Stimulated activated CD4-positive, alpha-beta T cell treated with anti-CD3 and anti-CD28 coated beads, Interleukin-1b, Interleukin-23, amount 100 ng/mL, for 48 hours (primary cell): ENCODE results near the gene TSPEAR.

Source experiments
- DNase-seq: peaks from one replicate; pipeline ENCODE4 v3.0.0-alpha.2; 2020

Gene TSPEAR

DNA sequence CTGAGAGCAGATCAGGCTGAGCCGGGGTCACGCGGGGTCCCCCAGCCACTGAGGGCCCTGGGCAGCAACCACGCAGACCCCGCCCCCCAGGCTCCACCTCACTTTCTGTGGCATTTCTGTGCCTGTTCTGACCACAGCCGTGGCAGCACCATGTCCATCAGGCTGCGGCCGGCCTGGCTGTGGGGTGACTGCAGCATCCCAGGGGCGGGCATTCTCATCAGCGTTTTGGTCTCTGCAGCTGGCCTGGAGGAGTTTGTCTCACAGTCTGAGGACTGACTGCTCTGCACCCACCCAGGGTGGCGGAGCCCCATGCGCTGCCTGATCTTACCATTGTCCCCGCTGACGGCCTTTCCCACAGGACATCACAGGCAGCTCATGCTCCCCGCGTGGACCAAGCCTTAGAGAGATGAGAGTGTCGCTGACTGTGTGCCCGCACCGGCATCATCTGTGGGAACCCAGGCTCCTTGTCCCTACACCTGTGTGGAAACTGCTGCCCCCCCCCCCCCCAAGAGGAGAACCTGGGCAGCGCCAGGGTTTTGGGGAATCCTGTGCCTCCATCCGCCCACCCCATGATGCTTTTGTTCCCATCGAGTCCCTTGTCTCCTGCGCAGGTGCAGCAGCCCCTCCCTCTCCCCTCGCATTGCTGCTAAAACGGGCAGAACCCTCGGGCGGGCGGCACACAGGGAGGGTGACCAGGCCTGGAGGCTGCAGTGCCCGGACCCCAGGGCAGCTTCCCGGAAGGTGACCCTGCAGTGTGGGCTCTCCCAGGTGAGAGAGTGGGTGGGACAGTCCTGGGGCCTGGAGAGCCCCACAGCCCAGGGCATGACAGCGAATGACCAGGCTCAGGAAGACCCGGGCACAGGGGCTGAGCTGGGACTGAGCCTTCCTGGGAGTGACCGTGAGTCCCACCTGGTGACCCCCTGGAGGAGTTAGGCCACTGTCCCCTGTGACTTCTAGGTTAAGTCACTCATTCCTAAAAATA is 173.2 kb downstream of the TSPEAR start:
- no peak for DNase-seq

DNA sequence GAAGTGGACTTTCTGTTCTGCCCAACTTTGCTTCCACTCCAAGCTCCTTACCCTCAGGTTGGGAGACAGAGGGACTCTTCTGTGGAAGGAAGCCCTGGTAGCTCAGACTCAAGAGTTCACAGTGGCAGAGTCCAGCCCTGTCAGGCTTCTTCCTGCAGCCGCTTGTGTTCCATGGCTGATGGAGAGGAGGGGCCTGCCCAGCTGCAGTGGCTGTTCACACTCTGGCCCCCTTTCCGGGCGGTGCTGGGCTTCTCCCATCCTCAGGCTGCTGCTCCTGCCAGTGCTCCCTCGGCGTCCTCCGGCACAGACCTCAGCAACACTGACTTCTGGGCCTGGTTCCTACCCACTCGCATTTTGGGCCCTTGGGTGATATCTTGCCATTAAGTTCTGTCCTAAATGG is 175.4 kb downstream of the TSPEAR start:
- DNase-seq, result no peak

GRCh38 chr21:44534688-44535087 is 176.7 kb downstream of the TSPEAR start:
- no peak for DNase-seq

DNA sequence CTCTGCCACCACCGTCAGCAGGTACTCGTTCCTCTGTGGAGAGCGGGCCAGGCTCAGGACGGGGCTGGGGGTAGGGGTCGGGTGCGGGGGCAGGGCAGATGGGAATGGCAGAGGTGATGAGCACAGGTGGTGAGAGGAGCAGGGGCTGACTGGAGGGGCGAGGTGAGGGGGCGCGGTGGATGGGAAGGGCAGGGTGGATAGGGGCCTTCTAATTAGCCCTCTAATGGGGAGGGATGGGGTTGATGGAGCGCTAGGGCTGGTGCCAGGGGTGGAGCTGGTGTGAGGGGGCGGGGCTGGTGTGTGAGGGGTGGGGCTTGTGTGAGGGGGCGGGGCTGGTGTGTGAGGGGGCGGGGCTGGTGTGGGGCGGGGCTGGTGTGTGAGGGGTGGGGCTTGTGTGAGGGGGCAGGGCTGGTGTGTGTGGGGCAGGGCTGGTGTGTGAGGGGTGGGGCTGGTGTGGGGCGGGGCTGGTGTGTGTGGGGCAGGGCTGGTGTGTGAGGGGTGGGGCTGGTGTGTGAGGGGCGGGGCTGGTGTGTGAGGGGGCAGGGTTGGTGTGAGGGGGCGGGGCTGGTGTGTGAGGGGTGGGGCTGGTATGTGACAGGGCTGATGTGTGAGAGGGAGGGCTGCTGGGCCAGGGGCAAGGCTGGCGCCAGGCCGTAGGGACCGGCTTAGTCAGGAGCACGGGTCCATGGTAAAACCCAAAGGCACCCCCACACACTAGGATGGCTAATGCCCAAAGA is 177.3 kb downstream of the TSPEAR start:
- DNase-seq, result no peak

- no peak for DNase-seq
Measured at GRCh38 chr21:44533121-44533890, 178.1 kb downstream of the TSPEAR start.

DNA sequence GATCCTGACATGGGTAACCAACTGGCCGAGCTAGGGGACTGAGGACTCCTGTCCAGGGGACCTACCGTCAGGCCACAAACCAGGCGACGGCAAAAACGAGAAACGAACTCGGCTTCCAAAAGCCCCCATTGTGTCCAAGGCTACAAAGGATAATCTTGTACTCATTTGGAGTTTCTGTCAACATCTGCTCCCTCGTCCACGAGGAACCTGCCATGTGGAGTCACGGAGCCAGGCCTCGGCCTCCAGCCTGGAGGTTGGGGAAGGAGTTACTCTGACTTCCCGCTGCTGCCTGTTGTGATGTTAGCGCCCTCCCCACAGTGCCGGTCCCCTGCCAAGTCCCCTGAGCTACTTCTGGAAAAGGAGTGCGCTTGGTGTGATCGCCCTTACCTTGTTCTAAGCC is 178.7 kb downstream of the TSPEAR start:
- no peak for DNase-seq

DNA sequence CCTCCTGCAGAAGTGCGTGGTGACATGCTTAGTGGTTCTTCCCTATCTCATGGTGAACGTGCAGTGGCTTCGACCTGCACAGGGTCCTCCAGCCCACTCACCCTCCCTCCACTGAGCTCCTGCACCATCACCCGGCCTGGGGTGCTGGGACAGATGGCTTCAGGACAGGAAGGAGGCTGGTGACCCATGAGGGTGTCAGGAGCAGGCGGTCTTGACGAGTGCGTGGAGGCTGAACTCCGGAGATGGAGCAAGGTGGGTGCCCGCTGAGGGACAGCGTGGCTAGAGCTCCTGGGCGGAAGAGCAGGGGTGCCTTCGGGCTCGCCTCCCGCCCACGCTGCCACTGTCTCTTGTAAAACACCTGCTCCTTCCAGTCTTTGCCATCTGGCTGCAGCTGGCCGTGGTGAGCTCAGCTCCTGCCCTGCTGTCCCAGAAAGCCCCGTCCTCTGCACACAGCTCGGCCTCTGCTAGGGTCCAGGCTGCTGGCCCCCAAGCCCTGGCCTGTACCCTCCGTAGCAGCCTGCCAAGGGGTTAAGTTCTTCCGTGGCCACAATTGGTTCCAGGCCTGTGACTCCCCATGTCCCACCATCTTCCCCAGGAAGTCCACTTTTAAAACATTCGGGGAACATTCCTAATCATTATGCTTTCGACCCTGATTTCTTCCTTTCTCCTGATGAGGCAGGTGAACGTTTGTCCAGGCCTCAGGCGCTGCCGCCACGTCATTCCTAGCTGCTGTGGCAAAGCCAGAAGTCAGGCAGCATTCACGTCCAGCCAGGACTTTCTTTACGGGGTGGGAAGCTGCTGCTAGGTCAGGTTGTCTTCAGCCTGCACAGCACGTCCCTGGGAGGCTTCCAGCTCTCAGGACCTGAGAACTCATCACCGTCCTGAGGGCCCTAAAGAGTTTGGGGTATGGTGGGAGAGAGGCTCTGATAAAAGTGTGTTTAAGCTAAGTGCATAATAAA is 179.5 kb downstream of the TSPEAR start:
- DNase-seq, result no peak

DNA sequence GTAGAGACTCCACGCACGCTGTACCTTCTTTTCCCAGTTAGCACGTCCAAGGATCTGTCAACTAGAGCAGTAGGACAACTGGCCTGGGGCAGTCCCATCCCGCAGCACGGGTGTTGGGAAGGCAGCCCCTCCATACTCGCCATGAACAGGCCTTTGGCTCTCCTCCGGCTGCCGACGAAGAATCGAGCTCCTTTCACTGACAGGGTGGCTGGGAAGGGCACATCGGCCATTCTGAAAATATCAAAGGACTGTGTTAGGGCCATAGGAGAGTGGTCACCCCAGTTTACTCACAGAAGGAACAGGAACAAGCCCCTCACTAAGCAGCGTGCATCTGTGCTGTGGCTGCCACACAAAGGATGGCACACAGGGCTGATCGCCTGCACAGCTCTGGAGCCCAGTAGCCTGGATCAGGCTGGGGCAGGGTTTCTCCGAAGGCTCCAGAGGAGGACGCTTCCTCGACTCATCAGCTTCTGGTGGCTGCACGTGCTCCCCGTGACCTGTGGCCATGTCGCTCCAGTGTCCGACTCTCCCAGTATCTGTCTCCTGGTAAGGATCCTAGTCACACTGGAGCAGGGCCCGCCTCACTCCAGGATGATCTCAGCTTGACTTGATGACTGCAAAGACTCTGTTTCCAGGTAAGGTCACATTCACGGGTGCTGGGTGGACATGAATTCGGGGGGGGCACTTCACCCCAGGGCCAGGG is 180.3 kb downstream of the TSPEAR start:
- no peak for DNase-seq

DNA sequence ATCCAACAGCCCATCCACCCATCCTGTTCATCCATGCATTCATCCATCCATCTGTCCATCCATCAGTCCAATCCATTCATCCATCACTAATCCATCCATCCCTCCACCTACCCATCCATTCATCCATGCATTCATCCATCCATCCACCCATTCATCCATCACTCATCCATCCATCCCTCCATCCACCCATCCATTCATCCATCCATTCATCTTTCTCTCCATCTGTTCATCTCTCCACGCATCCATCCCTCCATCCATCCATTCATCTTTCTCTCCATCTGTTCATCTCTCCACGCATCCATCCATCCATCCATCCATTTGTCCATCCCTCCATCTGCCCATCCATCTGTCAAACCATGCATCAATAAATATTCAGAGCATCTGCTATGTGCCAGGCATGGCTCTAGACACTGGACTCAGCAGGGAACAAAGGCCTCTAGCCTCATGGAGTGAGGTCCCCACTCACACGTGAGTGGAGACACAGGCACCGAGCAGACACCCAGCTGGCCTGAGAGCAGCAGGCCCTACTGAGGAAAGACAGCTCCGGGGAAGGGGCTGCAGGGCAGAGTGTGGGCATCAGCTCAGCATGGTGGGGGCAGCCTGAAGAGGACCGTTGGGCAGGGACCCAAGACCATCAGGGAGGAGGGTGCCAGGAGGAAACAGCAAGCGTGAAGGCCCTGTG is 181.0 kb downstream of the TSPEAR start:
- DNase-seq, result no peak

DNA sequence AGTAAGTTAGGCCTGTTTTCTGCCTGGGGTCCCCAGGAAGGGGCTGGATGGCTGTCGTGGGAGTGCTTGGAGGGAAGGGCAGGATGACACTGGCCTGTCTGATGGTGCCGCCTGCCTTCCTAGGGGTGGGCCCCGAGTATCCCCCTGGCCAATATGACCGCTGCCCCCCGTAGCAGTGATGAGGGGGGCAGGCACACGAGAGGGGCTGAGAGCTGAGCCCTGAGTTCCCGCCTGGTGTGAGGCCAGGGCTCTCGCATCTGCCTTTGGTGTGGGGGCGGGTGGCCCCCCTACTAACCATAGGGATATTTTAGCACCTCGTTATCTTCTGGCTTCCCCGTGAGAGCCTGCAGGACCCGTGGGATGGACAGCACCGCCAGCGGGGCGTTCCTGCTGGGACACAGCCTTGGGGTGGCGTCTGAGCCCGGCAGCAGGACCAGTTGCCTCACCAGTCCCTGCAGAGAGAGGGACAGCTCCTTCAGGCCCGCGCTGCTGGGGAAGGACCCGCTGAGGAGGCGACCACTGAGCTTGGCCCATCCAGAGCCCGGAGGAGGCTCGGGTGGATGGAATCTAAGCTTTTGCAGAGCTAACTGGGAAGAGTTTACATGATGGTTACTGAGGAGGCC is 181.8 kb downstream of the TSPEAR start:
- DNase-seq, result no peak

DNA sequence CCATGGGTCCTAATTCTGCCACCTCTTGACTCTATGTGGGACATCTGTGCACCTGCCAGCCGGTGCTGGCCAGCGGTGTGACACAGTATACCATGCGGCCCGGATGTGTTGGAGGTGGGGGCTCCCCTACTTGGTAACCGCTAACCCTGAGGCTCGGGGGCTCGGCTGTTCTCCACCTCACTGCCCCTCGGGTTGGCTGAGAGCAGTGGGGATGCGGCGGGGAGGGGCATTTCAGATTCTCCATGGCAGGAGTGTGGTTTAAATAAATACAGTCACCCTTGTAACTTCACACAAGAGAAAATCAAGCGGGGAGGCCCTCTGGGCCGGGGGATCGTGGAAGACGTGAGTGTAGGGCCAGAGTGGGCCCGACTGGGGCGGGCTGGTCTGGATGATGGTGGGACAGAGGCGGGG is 182.4 kb downstream of the TSPEAR start:
- DNase-seq, result no peak

GRCh38 chr21:44528634-44528995 is 182.8 kb downstream of the TSPEAR start:
- DNase-seq, result no peak

- no peak for DNase-seq
Measured at GRCh38 chr21:44527983-44528633, 183.3 kb downstream of the TSPEAR start.

DNA sequence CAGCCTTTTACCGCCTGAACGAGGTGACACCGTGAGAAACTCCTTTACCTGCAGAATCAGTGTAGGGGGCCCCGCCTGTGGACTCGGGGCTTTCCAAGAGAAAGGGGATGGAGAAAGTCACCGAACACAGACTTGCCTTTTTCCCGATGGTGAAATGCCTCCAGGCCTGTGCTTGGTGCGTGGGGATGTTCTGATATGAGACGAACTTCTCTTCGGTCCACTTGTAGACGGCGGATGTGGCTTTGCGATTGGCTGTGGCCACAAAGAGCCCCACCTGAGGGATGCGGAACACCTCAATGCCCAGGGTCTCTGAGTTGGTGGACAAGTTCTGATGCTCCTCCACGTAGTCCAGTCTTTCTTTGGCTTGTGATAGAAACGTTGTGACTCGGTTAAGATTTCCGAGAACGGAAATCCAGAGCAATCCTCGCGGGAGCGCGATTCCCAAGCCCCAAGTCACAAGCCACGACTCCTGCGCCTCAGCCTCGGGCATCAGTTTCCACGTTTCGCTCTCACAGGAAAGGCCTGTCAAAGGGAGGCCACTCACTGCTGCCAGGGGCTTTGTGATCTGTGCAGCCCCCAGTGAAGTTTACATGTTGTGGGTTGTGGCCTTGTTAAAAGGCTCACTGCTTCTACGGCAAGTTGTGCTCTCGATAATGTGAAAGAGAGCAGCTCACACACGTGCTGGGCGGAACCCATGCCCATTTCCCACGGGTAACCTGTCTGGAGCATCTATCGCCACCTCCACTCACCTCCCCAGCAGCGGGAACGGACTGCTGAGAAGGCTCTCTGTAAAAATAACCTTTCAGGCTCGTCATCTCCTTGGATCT is 184.0 kb downstream of the TSPEAR start:
- DNase-seq, result no peak

- no peak for DNase-seq
Measured at GRCh38 chr21:44526096-44526997, 185.0 kb downstream of the TSPEAR start.

DNA sequence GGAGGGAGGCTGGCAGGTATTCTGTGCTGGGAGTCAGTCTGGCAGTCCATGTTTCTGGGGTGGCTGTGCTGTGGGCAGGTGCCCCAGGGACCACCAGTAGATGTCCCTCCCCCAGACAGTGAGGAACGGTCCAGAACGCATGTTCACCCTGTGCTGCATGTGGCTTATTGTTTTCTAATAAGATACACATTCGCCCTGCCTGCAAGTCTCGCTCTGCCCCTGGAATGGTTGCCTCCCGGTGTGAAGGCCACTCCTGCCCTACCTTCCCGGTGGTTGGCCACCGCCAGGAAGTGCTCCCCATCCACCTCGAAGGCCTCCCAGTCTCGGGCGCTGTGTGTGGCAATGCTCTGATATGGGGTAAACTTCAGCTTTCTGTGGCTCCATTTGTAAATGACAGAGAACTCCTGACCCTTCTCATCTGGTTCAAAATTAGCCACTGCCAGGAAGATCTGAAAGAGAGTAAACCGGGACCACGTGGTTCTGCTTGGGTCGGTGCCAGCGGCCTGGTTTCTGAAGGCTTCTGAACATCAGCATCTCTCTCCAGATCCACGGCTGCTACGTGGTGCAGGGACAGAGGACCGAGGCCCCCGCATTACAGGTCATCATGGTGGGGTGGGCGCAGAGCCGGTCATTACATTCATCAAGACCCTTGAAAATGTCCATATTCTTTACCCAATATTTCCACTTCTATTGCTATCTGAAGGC is 185.8 kb downstream of the TSPEAR start:
- no peak for DNase-seq
